Upper lobe of right lung (tissue), 1 donor: ENCODE measurements around the gene NHERF1. TPM values are rescaled to one million over a fixed set of nuclear protein-coding genes. Genes with fewer than 3 reads are reported as not detected.

Experiments used
- ATAC-seq: fragments of 200-7000 bp; cut with Tn5 transposase; one replicate; pipeline ENCODE4 v1.9.1; 2020; ENCODE audit warnings: mild to moderate bottlenecking, moderate library complexity
- DNase-seq: peaks from one replicate; pipeline ENCODE4 v3.0.0-alpha.2; 2020
- H3K27ac ChIP-seq: fragments of 200-600 bp; one replicate; pipeline ENCODE4 v1.8.0; 2022
- H3K27me3 ChIP-seq: fragments of 200-600 bp; one replicate; pipeline ENCODE4 v1.8.0; 2022; ENCODE audit warnings: mild to moderate bottlenecking
- H3K36me3 ChIP-seq: fragments of 200-600 bp; one replicate; pipeline ENCODE4 v1.8.0; 2022
- H3K4me1 ChIP-seq: fragments of 200-600 bp; one replicate; pipeline ENCODE4 v1.8.0; 2022
- H3K4me3 ChIP-seq: fragments of 200-600 bp; one replicate; pipeline ENCODE4 v1.8.0; 2022; ENCODE audit warnings: mild to moderate bottlenecking
- H3K9me3 ChIP-seq: fragments of 200-600 bp; one replicate; pipeline ENCODE4 v1.8.0; 2022
- CTCF ChIP-seq: fragments of 200-600 bp; IDR thresholded peaks from one replicate; pipeline ENCODE4 v1.8.0; 2022; ENCODE audit warnings: antibody characterized with exemption
- intact Hi-C: fragments of 100-400 bp; cut with DNase I; formaldehyde crosslinking; loops from one replicate; pipeline ENCODE4 v1.11.0; 2022
- total RNA-seq: library from RNA; stranded (reverse); fragmentation: NEBNext Ultra II Directional; extraction: Animal tissue kit (Norgen Biotek cat#: 25700); gene quantifications from one replicate; pipeline ENCODE4 v1.2.1, GENCODE V29; 2021
- donor health status: DM: no; HTN: yes; CAD: no; lungs with severe emphysema.

Gene NHERF1
- total RNA-seq, 1 donor from 2014 or later = 28.4 TPM

- intact Hi-C loops = no loop called here
- no peak overlapping the region for H3K4me3 ChIP-seq
- peaks cover 21% of the 10 kb centered on the region for H3K36me3 ChIP-seq
- H3K27ac ChIP-seq = no peak overlapping the region
- DNase-seq (no peak), ATAC-seq (no peak)
- H3K27me3 ChIP-seq = no peaks in the 10 kb centered on the region
- no peaks in the 10 kb centered on the region for H3K4me1 ChIP-seq
- TF ChIP-seq CTCF = no peak
- no peaks in the 10 kb centered on the region for H3K9me3 ChIP-seq
Observed at GRCh38 chr17:74803971-74804370, 55.5 kb downstream of the NHERF1 start.

GRCh38 chr17:74804683-74805082, 56.3 kb downstream of the NHERF1 start:
- intact Hi-C loops = no loop called here
- TF ChIP-seq CTCF = no peak
- no peaks in the 10 kb centered on the region for H3K9me3 ChIP-seq
- ATAC-seq = peak; percentile 27
- H3K4me1 ChIP-seq = no peaks in the 10 kb centered on the region
- no peaks in the 10 kb centered on the region for H3K27me3 ChIP-seq
- no peak overlapping the region for H3K4me3 ChIP-seq
- H3K36me3 ChIP-seq = peaks cover 14% of the 10 kb centered on the region
- no peak overlapping the region for H3K27ac ChIP-seq
- DNase-seq = no peak

- DNase-seq (no peak), ATAC-seq (no peak)
- Histone ChIP-seq H3K36me3 (peaks cover 11% of the 10 kb centered on the region), H3K27ac (no peak overlapping the region), H3K4me3 (no peak overlapping the region), H3K9me3 (no peaks in the 10 kb centered on the region), H3K4me1 (no peaks in the 10 kb centered on the region), H3K27me3 (no peaks in the 10 kb centered on the region)
- no peak for TF ChIP-seq CTCF
- intact Hi-C loops = no loop called here
Observed at GRCh38 chr17:74805591-74805991, 57.2 kb downstream of the NHERF1 start.

- no peak for DNase-seq
- no peaks in the 10 kb centered on the region for H3K27me3 ChIP-seq
Observed at GRCh38 chr17:74806334-74806733, 57.9 kb downstream of the NHERF1 start.

GRCh38 chr17:74807441-74807840, 59.0 kb downstream of the NHERF1 start:
- Histone ChIP-seq H3K27ac (no peak overlapping the region), H3K27me3 (no peaks in the 10 kb centered on the region), H3K36me3 (no peaks in the 10 kb centered on the region), H3K4me3 (no peak overlapping the region), H3K9me3 (no peaks in the 10 kb centered on the region), H3K4me1 (peaks cover 3% of the 10 kb centered on the region)
- ATAC-seq (no peak), DNase-seq (no peak)
- intact Hi-C loops = no loop called here
- no peak for TF ChIP-seq CTCF

More at GRCh38 chr17:74806334-74806733, 57.9 kb downstream of the NHERF1 start:
- TF ChIP-seq CTCF = no peak
- H3K4me1 ChIP-seq = no peaks in the 10 kb centered on the region
- intact Hi-C loops = no loop called here
- H3K4me3 ChIP-seq = no peak overlapping the region
- no peaks in the 10 kb centered on the region for H3K9me3 ChIP-seq
- ATAC-seq = no peak
- H3K27ac ChIP-seq = no peak overlapping the region
- peaks cover 5% of the 10 kb centered on the region for H3K36me3 ChIP-seq

GRCh38 chr17:74807925-74808324, 59.5 kb downstream of the NHERF1 start:
- ATAC-seq (no peak), DNase-seq (no peak)
- no peaks in the 10 kb centered on the region for H3K27me3 ChIP-seq
- H3K27ac ChIP-seq = no peak overlapping the region
- no peak for TF ChIP-seq CTCF
- intact Hi-C loops = no loop called here
- no peaks in the 10 kb centered on the region for H3K36me3 ChIP-seq
- H3K4me3 ChIP-seq = no peak overlapping the region
- peaks cover 8% of the 10 kb centered on the region for H3K4me1 ChIP-seq
- no peaks in the 10 kb centered on the region for H3K9me3 ChIP-seq
